Islet of Langerhans (tissue), 1 donor: ENCODE data around the gene IL7R.

ENCODE experiments used
- FAIRE-seq: peaks from one replicate; lab custom pipeline; 2011; peaks lifted over from hg19 to GRCh38; lab: Jason Lieb, UNC

The IL7R gene

DNA sequence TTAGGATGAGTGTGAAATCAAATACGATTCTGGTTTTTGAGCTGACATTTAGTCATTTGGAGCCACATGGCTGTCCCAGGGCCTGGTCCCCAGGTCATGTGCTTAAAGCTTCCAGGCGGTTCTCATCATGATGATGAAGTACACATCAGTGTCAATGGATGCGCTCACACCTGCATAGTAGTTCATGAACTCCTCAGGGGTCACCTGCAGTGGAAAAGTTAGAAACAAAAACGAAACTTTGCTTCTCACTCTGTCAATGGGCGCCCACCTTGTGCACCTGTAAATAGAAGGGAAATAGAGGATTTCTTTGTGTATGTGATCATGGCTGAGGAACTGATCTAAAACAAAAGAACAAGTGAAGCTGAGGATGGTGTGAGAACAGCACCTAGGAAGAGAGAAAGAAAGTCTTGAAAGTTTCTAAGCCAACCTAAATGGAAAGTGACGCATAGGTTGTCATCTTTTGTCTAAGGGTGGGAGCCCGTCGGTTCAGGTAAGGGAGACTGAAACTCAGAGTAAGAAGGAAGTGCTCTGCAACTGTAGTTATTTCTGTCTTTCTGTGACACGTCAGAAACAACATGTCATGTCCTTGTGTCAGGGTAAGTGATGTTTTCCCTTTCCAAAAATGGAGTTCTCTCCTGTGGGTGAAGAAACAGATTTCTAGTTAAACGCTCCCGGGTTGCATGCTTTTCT is 47.9 kb downstream of the IL7R start:
- FAIRE-seq, result no peak

DNA sequence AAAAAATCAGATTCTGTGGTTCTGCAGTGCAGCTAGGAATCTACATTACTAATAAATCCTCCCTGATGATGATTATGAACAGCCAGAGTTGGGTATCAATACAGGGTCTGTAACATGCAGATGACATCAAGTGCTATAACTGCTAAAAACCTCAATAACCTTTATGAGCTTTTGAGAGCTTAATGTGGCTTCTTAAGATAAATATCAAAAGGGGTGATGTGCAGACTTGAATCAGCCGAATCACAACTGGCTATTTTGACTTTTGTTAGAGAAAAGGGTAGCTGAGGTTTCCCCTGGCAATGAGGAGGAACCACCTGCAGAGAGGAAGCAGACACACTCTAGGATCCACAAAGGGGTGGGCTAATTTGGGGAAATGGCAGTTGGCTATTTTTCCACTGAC is 51.5 kb downstream of the IL7R start:
- FAIRE-seq, result no peak

GRCh38 chr5:35908814-35909213 is 52.1 kb downstream of the IL7R start:
- FAIRE-seq, result no peak

GRCh38 chr5:35919191-35919590 is 62.5 kb downstream of the IL7R start:
- no peak for FAIRE-seq

- FAIRE-seq, result no peak
Observed at GRCh38 chr5:35920890-35921289, 64.2 kb downstream of the IL7R start.

DNA sequence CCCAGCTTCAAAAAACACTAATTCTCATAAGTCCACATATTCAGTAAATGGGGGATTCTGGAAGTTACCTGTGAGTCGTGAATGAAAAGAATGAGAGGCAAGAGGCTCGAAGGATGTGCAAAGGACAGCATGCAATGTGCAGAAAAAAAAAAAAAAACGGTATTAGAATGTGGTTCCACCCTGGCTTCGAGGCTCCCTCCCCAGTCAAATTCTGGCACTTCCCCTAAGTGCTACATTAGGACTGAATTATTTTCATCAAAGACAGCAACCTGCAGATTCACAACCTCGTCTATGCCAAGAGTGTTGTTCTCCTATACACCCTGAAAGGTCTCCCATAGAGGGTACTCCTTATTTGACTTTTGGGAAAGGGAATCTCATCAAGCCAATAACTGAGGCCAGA is 65.2 kb downstream of the IL7R start:
- FAIRE-seq, result no peak

GRCh38 chr5:35922468-35922867 is 65.8 kb downstream of the IL7R start:
- FAIRE-seq, result no peak

GRCh38 chr5:35924122-35924949 is 67.6 kb downstream of the IL7R start:
- FAIRE-seq, result no peak

DNA sequence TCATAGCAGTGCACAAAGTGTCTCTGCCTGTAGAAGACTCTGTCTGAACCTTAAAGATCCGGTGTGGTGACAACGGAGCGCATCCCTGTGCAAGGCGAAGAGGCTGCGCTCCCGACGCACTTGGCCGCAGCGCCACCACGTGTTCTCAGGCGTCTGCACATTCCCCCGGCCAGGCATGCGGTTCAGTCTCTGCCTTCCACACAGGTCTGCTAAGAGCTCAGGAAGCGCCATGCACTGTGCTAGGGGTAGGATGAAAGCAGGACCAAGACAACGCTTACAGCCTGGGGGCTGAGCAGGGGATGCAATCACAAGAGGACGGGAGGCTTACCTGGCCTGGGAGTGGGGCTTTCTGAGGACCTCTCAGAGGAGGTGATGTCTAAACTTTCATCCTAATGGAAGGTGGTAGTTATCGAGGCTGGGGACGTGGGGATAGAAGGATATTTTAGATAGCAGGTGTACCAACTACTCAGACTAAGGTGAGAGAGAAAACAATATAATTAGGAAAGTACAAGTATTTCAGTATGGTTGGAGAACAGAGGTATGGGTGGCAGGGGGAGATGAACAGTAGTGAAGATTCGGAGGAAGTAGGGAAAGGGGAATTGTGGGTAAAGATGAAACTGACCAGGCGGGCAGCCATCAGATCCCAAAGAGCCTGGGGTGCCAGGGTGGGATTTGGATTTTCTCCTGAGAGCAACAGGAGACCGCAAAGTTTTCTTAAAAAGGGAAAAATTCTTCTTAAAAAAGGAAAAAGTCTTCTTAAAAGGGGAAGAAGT is 68.4 kb downstream of the IL7R start:
- FAIRE-seq, result no peak

- peak; percentile 82 for FAIRE-seq
Observed at GRCh38 chr5:35926389-35927051, 69.8 kb downstream of the IL7R start.
